HepG2 (cell line): ENCODE data around the gene RASA3.

Experiments
- DNMT1 ChIP-seq: sonication (generic); formaldehyde crosslinking; IDR thresholded peaks from 2 replicates; pipeline ENCODE4 v1.5.1; 2020; ENCODE audit warnings: mild to moderate bottlenecking, missing genetic modification reagents
- HDAC2 ChIP-seq: sonication (generic); formaldehyde crosslinking; IDR thresholded peaks from 2 replicates; pipeline ENCODE4 v1.4.0; 2020; ENCODE audit warnings: missing genetic modification reagents
- LCORL ChIP-seq, 2 experiments: fragments of 450-650 bp in 1 of 2; sonication (generic) in 1 of 2; formaldehyde crosslinking in 1 of 2; IDR thresholded peaks; 2 replicates each; pipeline versions ENCODE4 v1.5.0 to v1.6.1; 2017 to 2020; ENCODE audit warnings: antibody characterized with exemption in 1 of 2, missing genetic modification reagents in 1 of 2
- MAF1 ChIP-seq: sonication (generic); formaldehyde crosslinking; IDR thresholded peaks from 2 replicates; pipeline ENCODE4 v1.5.0; 2020; ENCODE audit warnings: missing genetic modification reagents, borderline replicate concordance
- MEIS2 ChIP-seq: sonication (generic); formaldehyde crosslinking; IDR thresholded peaks from 2 replicates; pipeline ENCODE4 v1.9.0; 2021; ENCODE audit warnings: mild to moderate bottlenecking, missing genetic modification reagents
- TAF1 ChIP-seq: sonication (generic); formaldehyde crosslinking; IDR thresholded peaks from 2 replicates; pipeline ENCODE4 v1.4.0; 2020; ENCODE audit warnings: missing genetic modification reagents
- TBL1XR1 ChIP-seq: fragments of 150-350 bp; IDR thresholded peaks from 2 replicates; pipeline ENCODE4 v1.6.1; 2014; ENCODE audit warnings: borderline replicate concordance, low read length; ENCODE audit not compliant: partially characterized antibody
- ZSCAN31 ChIP-seq: sonication (generic); formaldehyde crosslinking; IDR thresholded peaks from 2 replicates; pipeline ENCODE4 v1.5.0; 2020; ENCODE audit warnings: low read depth, mild to moderate bottlenecking, missing genetic modification reagents
- TF ChIP-seq, protein P1 (sequence below): sonication (generic); formaldehyde crosslinking; IDR thresholded peaks from 2 replicates; pipeline ENCODE4 v1.5.0; 2020; ENCODE audit warnings: missing genetic modification reagents
- TF ChIP-seq, protein P2 (sequence below): sonication (generic); formaldehyde crosslinking; IDR thresholded peaks from 2 replicates; pipeline ENCODE4 v1.5.0; 2020; ENCODE audit warnings: mild to moderate bottlenecking, missing genetic modification reagents, moderate library complexity
- TF ChIP-seq, protein P3 (sequence below): sonication (generic); formaldehyde crosslinking; IDR thresholded peaks from 2 replicates; pipeline ENCODE4 v1.4.0; 2020; ENCODE audit warnings: missing genetic modification reagents
- TF ChIP-seq, protein P4 (sequence below): IDR thresholded peaks from 2 replicates; pipeline ENCODE4 v1.6.1; 2012; ENCODE audit warnings: low read depth, low read length, improper control_type of control experiment

DNA sequence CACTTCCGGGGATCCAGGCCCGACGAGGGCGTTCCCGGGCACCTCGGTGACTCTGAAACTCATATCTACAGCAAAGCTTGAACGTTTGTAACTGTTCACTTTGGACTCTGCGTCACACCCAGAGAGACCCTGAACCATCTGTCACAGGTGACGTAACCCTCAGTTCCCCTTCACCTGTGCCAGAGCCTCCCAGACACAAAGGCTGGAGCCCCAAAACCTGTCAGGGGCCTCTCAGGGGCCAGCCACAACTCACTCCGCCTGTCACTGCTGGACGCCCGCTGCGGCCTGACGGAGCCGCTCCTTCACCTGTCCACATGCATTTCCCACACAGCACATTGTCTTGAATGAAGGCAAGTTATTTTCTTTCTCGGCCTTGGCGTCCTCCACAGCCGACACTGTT, 8.0 kb downstream of the RASA3 start:
- no peak for TF ChIP-seq ZSCAN31 (CRISPR knock-in tag)
- TF ChIP-seq, protein P1, sequence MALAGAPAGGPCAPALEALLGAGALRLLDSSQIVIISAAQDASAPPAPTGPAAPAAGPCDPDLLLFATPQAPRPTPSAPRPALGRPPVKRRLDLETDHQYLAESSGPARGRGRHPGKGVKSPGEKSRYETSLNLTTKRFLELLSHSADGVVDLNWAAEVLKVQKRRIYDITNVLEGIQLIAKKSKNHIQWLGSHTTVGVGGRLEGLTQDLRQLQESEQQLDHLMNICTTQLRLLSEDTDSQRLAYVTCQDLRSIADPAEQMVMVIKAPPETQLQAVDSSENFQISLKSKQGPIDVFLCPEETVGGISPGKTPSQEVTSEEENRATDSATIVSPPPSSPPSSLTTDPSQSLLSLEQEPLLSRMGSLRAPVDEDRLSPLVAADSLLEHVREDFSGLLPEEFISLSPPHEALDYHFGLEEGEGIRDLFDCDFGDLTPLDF (CRISPR knock-in tag) = no peak
- no peak for TF ChIP-seq TBL1XR1
- no peak for TF ChIP-seq TAF1 (CRISPR knock-in tag)
- TF ChIP-seq, protein P2, sequence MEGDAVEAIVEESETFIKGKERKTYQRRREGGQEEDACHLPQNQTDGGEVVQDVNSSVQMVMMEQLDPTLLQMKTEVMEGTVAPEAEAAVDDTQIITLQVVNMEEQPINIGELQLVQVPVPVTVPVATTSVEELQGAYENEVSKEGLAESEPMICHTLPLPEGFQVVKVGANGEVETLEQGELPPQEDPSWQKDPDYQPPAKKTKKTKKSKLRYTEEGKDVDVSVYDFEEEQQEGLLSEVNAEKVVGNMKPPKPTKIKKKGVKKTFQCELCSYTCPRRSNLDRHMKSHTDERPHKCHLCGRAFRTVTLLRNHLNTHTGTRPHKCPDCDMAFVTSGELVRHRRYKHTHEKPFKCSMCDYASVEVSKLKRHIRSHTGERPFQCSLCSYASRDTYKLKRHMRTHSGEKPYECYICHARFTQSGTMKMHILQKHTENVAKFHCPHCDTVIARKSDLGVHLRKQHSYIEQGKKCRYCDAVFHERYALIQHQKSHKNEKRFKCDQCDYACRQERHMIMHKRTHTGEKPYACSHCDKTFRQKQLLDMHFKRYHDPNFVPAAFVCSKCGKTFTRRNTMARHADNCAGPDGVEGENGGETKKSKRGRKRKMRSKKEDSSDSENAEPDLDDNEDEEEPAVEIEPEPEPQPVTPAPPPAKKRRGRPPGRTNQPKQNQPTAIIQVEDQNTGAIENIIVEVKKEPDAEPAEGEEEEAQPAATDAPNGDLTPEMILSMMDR (CRISPR knock-in tag) = no peak
- TF ChIP-seq, protein P3, sequence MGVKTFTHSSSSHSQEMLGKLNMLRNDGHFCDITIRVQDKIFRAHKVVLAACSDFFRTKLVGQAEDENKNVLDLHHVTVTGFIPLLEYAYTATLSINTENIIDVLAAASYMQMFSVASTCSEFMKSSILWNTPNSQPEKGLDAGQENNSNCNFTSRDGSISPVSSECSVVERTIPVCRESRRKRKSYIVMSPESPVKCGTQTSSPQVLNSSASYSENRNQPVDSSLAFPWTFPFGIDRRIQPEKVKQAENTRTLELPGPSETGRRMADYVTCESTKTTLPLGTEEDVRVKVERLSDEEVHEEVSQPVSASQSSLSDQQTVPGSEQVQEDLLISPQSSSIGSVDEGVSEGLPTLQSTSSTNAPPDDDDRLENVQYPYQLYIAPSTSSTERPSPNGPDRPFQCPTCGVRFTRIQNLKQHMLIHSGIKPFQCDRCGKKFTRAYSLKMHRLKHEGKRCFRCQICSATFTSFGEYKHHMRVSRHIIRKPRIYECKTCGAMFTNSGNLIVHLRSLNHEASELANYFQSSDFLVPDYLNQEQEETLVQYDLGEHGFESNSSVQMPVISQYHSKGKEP = no peak
- no peak for TF ChIP-seq LCORL (IDR thresholded peaks at IDR 0.05)
- no peak for TF ChIP-seq LCORL (CRISPR knock-in tag; IDR thresholded peaks at IDR 0.05)
- TF ChIP-seq HDAC2 (CRISPR knock-in tag) = no peak
- TF ChIP-seq DNMT1 (CRISPR knock-in tag) = no peak
- no peak for TF ChIP-seq MEIS2 (CRISPR knock-in tag)
- TF ChIP-seq, protein P4, sequence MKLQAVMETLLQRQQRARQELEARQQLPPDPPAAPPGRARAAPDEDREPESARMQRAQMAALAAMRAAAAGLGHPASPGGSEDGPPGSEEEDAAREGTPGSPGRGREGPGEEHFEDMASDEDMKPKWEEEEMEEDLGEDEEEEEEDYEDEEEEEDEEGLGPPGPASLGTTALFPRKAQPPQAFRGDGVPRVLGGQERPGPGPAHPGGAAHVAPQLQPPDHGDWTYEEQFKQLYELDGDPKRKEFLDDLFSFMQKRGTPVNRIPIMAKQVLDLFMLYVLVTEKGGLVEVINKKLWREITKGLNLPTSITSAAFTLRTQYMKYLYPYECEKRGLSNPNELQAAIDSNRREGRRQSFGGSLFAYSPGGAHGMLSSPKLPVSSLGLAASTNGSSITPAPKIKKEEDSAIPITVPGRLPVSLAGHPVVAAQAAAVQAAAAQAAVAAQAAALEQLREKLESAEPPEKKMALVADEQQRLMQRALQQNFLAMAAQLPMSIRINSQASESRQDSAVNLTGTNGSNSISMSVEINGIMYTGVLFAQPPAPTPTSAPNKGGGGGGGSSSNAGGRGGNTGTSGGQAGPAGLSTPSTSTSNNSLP = no peak
- TF ChIP-seq MAF1 (CRISPR knock-in tag) = no peak
